ENCODE data around the gene MED27. TPM values are rescaled to one million over a fixed set of nuclear protein-coding genes. Genes with fewer than 3 reads are reported as not detected.

The MED27 gene
- total and polyA plus RNA-seq, 2 of the 8 experiments (the other 6 are each of a cell fraction or from before 2014, with no cell fraction given), result 29.9 to 56.5 TPM

GRCh38 chr9:132024589-132024988 lies 55.1 kb downstream of the MED27 start:
- H3K9me3 ChIP-seq (ENCODE audit: insufficient read depth in 2 of 2, low read depth in 1 of 2, low read length in 1 of 2), result no peaks in the 10 kb centered on the region
- no peak overlapping the region for H3K4ac ChIP-seq (replicated peaks; ENCODE audit: insufficient read length, low read depth, low read length)
- H3K14ac ChIP-seq (ENCODE audit: insufficient read length), result no peak overlapping the region
- no peak overlapping the region for H3K23ac ChIP-seq (ENCODE audit: insufficient read length)
- no peak overlapping the region for H3K27ac ChIP-seq (ENCODE audit: low read depth, low read length)
- H2BK5ac ChIP-seq (ENCODE audit: low read depth, low read length), result no peak overlapping the region
- H3K23me2 ChIP-seq (ENCODE audit: low read depth, low read length), result no peaks in the 10 kb centered on the region
- no peak overlapping the region for H3K4me3 ChIP-seq (ENCODE audit: extremely low read depth in 1 of 4, insufficient read depth in 2 of 4, low read depth in 3 of 4, low read length in 4 of 4)
- H4K91ac ChIP-seq (replicated peaks; ENCODE audit: insufficient read length, low read length), result no peak overlapping the region
- 92% methylated on average over 7 of the region's 7 CpGs; no CpG with 5 or more reads in 1 of the 2 experiments for WGBS, 2 experiments (ENCODE audit: extremely low coverage in 1 of 2, insufficient coverage in 1 of 2, insufficient read length in 1 of 2, insufficient replicate concordance in 2 of 2, low coverage in 1 of 2, low lambda C conversion rate in 2 of 2, missing lambda C conversion rate in 1 of 2)
- DNase-seq (ENCODE audit: low read depth in 1 of 2, low spot score in 2 of 2) (no peak), FAIRE-seq (no peak)
- POLR2A ChIA-PET (ENCODE audit: partially characterized antibody), result interaction anchor here (0.6 kb wide), 1 partner anchor 520 kb away, joined by 3 read pairs; no protein-coding TSS in a partner anchor
- no peak overlapping the region for H2BK15ac ChIP-seq (ENCODE audit: low read length)
- no peak overlapping the region for H3K56ac ChIP-seq (replicated peaks; ENCODE audit: insufficient read length, low read depth, low read length)
- peaks cover 0 to 15% (median 8%) of the 10 kb centered on the region in 4 experiments; a peak in 6 of 7 replicates for H3K4me1 ChIP-seq (replicated peaks in 1 of 4; ENCODE audit: control insufficient read depth in 3 of 4, insufficient read depth in 4 of 4, low read length in 3 of 4)
- H3K79me2 ChIP-seq (ENCODE audit: control insufficient read depth in 1 of 2, insufficient read depth in 2 of 2, low read length in 2 of 2), result peaks cover 0 to 31% of the 10 kb centered on the region in 2 experiments; a peak in 2 of 4 replicates
- H4K5ac ChIP-seq (ENCODE audit: insufficient read length, low read depth, low read length), result no peak overlapping the region
- no peak overlapping the region for H2AK5ac ChIP-seq (ENCODE audit: low read depth, low read length)
- H2BK120ac ChIP-seq (replicated peaks; ENCODE audit: low read depth, low read length), result no peak overlapping the region
- H2AFZ ChIP-seq (ENCODE audit: low read length), result no peak overlapping the region
- no peak overlapping the region for H3K4me2 ChIP-seq (ENCODE audit: insufficient read depth in 1 of 2, low read depth in 2 of 2, low read length in 2 of 2)
- no peak overlapping the region for H3K9ac ChIP-seq (replicated peaks in 1 of 4; ENCODE audit: extremely low read depth in 1 of 4, low read depth in 3 of 4, low read length in 3 of 4)
- no peaks in the 10 kb centered on the region for H3K36me3 ChIP-seq (ENCODE audit: control insufficient read depth in 2 of 4, insufficient read depth in 4 of 4, low read length in 3 of 4)
- no peak overlapping the region for H2BK20ac ChIP-seq (ENCODE audit: low read length)
- no peak overlapping the region for H4K8ac ChIP-seq (ENCODE audit: extremely low read depth, insufficient read depth, low read length)
- H2BK12ac ChIP-seq (ENCODE audit: low read depth, low read length), result no peak overlapping the region
- H3K27me3 ChIP-seq (replicated peaks in 1 of 4; ENCODE audit: control insufficient read depth in 3 of 4, extremely low read depth in 1 of 4, insufficient read depth in 3 of 4, low read length in 3 of 4), result no peaks in the 10 kb centered on the region; a peak in 1 of 7 replicates
- no peak overlapping the region for H3K18ac ChIP-seq (ENCODE audit: extremely low read depth, low read length)
- TF ChIP-seq GABPA (IDR thresholded peaks at IDR 0.05; ENCODE audit: borderline replicate concordance, insufficient read depth, low read length) (no peak), POLR2A (IDR thresholded peaks at IDR 0.05; ENCODE audit: control extremely low read depth in 1 of 2, low read depth in 2 of 2, low read length in 2 of 2) (no peak), RNF2 (IDR thresholded peaks at IDR 0.05; ENCODE audit: borderline replicate concordance, low read depth, low read length, missing control alignments, poor library complexity, severe bottlenecking) (no peak), TAF7 (optimal IDR thresholded peaks at IDR 0.05; ENCODE audit: borderline replicate concordance, low read depth, low read length) (no peak), KDM5A (IDR thresholded peaks at IDR 0.05; ENCODE audit: low read length) (no peak), NANOG (IDR thresholded peaks at IDR 0.05; ENCODE audit: insufficient read depth, low read depth, low read length, poor library complexity, severe bottlenecking) (no peak), TCF12 (IDR thresholded peaks at IDR 0.05; ENCODE audit: low read depth, low read length) (no peak), ASH2L (IDR thresholded peaks at IDR 0.05; ENCODE audit: low read length) (no peak), SP4 (IDR thresholded peaks at IDR 0.05; ENCODE audit: low read length) (no peak), SIRT6 (IDR thresholded peaks at IDR 0.05; ENCODE audit: low read length) (no peak), HDAC2 (IDR thresholded peaks at IDR 0.05; ENCODE audit: borderline replicate concordance in 1 of 2, low read depth in 2 of 2, low read length in 2 of 2) (no peak), PHF8 (conservative IDR thresholded peaks at IDR 0.05; ENCODE audit: low read depth, low read length) (no peak)
- peaks cover 1 to 7% of the 10 kb centered on the region in 2 experiments for H4K20me1 ChIP-seq (replicated peaks in 1 of 2; ENCODE audit: control insufficient read depth in 1 of 2, insufficient read depth in 2 of 2, low read length in 2 of 2)
- CTCF ChIA-PET (ENCODE audit: partially characterized antibody), result interaction anchor here (0.7 to 2.0 kb wide), 4 partner anchors 12 to 159 kb away, joined by 4 to 7 read pairs (median 5); no protein-coding TSS in a partner anchor
- H3K79me1 ChIP-seq (ENCODE audit: low read depth, low read length), result peaks cover 8% of the 10 kb centered on the region
